ENCODE results near the gene WFDC1. TPM values are rescaled to one million over a fixed set of nuclear protein-coding genes. Genes with fewer than 3 reads are reported as not detected.

WFDC1 gene
- total and polyA plus RNA-seq, 2 experiments from 2014 or later = 0.76 to 0.95 TPM

GRCh38 chr16:84323606-84324005, 28.9 kb downstream of the WFDC1 start:
- Mint-ChIP-seq H3K27ac (no peak overlapping the region), H3K36me3 (ENCODE audit: low read depth) (no peaks in the 10 kb centered on the region), H3K27me3 (ENCODE audit: insufficient read depth, low read depth, poor library complexity) (peaks cover 4% of the 10 kb centered on the region), H3K4me3 (no peak overlapping the region), H3K9me3 (no peaks in the 10 kb centered on the region), H3K4me1 (no peaks in the 10 kb centered on the region)
- Histone ChIP-seq H3K27ac (ENCODE audit: low read depth) (no peak overlapping the region), H4K20me1 (replicated peaks; ENCODE audit: insufficient read depth) (no peaks in the 10 kb centered on the region), H3K79me2 (replicated peaks; ENCODE audit: insufficient read depth) (no peaks in the 10 kb centered on the region), H3K9me2 (ENCODE audit: insufficient read depth) (no peaks in the 10 kb centered on the region), H3K27me3 (ENCODE audit: insufficient read depth) (no peaks in the 10 kb centered on the region), H3K4me1 (ENCODE audit: insufficient read depth) (no peaks in the 10 kb centered on the region), H3K4me3 (no peak overlapping the region), H3K4me2 (no peak overlapping the region), H3F3A (replicated peaks; ENCODE audit: low read depth) (no peaks in the 10 kb centered on the region), H3K36me3 (ENCODE audit: insufficient read depth) (no peaks in the 10 kb centered on the region), H2AFZ (no peak overlapping the region)
- TF ChIP-seq EZH2 (IDR thresholded peaks at IDR 0.05; ENCODE audit: low read depth, unreplicated experiment) (no peak), ZNF114 (CRISPR knock-in tag; IDR thresholded peaks at IDR 0.05) (no peak), CREB1 (CRISPR knock-in tag; IDR thresholded peaks at IDR 0.05; ENCODE audit: low read depth) (no peak), STAT1 (IDR thresholded peaks at IDR 0.05; ENCODE audit: unreplicated experiment) (no peak), ZNF462 (CRISPR knock-in tag; IDR thresholded peaks at IDR 0.05) (no peak), POLR2AphosphoS5 (IDR thresholded peaks at IDR 0.05; ENCODE audit: low read depth) (no peak), ETS1 (IDR thresholded peaks at IDR 0.05) (no peak)
- ATAC-seq = no peak
- DNase-seq (ENCODE audit: low spot score) = no peak
